Immature natural killer cell (primary cell): Measurements from ENCODE around the gene EIF4B. TPM values are rescaled to one million over a fixed set of nuclear protein-coding genes. Genes with fewer than 3 reads are reported as not detected.
"Not testable (repeated sequence)": the region's sequence is repeated elsewhere in the genome, so short reads cannot be mapped to it uniquely, and the experiment has no call there.

ENCODE experiments used
- DNase-seq, 3 donors: peaks; one replicate each; pipeline ENCODE4 v3.0.0; 2022; ENCODE audit warnings: mixed read lengths in 1 of 3
- H3K27ac Mint-ChIP-seq, 6 donors: one replicate each; pipeline ENCODE4 v1.8.0; 2020; ENCODE audit warnings: mixed read lengths in 6 of 6, mild to moderate bottlenecking in 5 of 6, inconsistent platforms in 4 of 6, moderate library complexity in 3 of 6
- H3K27me3 Mint-ChIP-seq, 3 donors: one replicate each; pipeline ENCODE4 v1.8.0; 2020 to 2021; ENCODE audit warnings: low read depth in 3 of 3, mild to moderate bottlenecking in 3 of 3, mixed read lengths in 3 of 3, moderate library complexity in 3 of 3, inconsistent platforms in 1 of 3
- H3K36me3 Mint-ChIP-seq, 3 donors: one replicate each; pipeline ENCODE4 v1.8.0; 2020; ENCODE audit warnings: mixed read lengths in 3 of 3, inconsistent platforms in 2 of 3, mild to moderate bottlenecking in 2 of 3
- H3K4me1 Mint-ChIP-seq, 2 donors: one replicate each; pipeline ENCODE4 v1.8.0; 2020; ENCODE audit warnings: inconsistent platforms in 2 of 2, mild to moderate bottlenecking in 2 of 2, mixed read lengths in 2 of 2, moderate library complexity in 1 of 2
- H3K4me3 Mint-ChIP-seq, 5 donors: one replicate each; pipeline ENCODE4 v1.8.0; 2020; ENCODE audit warnings: mild to moderate bottlenecking in 5 of 5, mixed read lengths in 5 of 5, inconsistent platforms in 3 of 5, moderate library complexity in 3 of 5
- H3K9me3 Mint-ChIP-seq, 6 donors: one replicate each; pipeline ENCODE4 v1.8.0; 2020; ENCODE audit warnings: mild to moderate bottlenecking in 6 of 6, mixed read lengths in 6 of 6, inconsistent platforms in 4 of 6, moderate library complexity in 3 of 6
- polyA plus RNA-seq, 3 donors: library from polyadenylated mRNA; unstranded; fragments of 300-500 nt; fragmentation: Illumina TruSeq; gene quantifications; one replicate each; pipeline ENCODE4 v1.2.3, GENCODE V29; 2021

The EIF4B gene
- polyA plus RNA-seq, 3 donors from 2014 or later, result 57.2 to 83.4 (median 69.2) TPM

DNA sequence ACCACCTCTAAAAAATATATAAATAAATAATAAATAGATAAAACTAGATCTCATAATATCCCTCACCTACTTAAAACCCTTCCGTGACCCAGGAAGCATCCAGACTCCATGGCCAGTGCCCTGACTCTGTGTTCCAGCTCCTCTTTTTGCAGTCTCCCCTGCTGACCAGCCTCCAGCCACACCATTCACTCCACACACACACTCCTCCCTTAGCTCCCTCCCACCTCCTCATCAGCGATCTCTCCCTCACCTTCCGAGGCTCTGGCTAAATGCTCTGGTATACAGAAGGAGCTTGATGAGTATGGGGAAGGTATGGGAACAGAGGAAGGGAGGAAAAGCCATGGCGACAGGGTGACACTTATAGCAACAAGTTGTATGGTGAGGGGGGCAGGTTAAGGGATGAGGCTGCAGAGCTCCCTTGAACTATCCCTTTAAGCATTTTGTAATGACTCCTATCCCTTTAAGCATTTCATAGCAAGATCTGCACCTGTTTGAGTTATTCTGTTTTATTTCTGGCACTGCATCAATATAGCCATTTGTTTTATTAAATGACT lies 26.1 kb upstream of the EIF4B start:
- DNase-seq, result no peak
- H3K9me3 Mint-ChIP-seq, result peaks cover 0 to 1% (median 0%) of the 10 kb centered on the region in 6 donors
- H3K27me3 Mint-ChIP-seq, result peaks cover 7 to 24% (median 9%) of the 10 kb centered on the region in 3 donors
- H3K27ac Mint-ChIP-seq, result no peak overlapping the region
- H3K4me1 Mint-ChIP-seq, result no peaks in the 10 kb centered on the region
- no peak overlapping the region for H3K4me3 Mint-ChIP-seq
- no peaks in the 10 kb centered on the region for H3K36me3 Mint-ChIP-seq

DNA sequence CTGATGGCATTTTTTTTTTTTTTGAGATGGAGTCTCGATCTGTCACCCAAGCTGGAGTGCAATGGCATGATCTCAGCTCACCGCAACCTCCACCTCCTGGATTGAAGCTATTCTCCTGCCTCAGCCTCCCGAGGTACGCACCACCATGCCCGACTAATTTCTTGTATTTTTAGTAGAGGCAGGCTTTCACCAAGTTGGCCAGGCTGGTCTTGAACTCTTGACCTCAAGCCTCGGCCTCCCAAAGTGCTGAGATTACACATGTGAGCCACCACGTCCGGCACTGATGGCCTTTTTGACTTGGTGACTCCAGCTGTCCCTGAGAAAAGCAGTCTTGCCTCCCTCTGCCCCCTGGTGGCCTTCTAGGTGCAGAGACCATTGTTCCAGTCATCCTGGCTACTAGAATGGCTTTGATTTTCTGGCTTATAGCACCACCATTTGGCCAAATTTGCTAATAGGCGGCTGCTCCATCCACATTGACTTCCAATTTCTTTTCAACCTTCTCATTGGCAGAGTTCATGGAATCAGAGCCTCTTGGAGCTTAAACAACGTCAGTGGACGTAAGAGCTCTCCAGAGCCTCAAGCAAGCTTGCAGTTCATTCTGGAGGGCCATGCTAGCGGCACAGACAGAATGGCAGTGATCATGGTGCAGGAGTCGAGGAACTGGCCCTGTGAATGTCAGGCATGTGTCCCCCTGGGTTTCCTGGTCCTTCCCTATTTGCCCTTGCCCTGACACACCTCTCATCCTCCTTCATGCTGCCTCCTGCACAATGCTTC lies 25.4 kb upstream of the EIF4B start:
- H3K9me3 Mint-ChIP-seq, result peaks cover 0 to 1% (median 0%) of the 10 kb centered on the region in 6 donors
- H3K4me1 Mint-ChIP-seq, result no peaks in the 10 kb centered on the region
- no peak overlapping the region for H3K4me3 Mint-ChIP-seq
- no peaks in the 10 kb centered on the region for H3K36me3 Mint-ChIP-seq
- no peak overlapping the region for H3K27ac Mint-ChIP-seq
- DNase-seq, result peak; percentile 69 to 81 (median 75)
- H3K27me3 Mint-ChIP-seq, result peaks cover 7 to 24% (median 9%) of the 10 kb centered on the region in 3 donors

DNA sequence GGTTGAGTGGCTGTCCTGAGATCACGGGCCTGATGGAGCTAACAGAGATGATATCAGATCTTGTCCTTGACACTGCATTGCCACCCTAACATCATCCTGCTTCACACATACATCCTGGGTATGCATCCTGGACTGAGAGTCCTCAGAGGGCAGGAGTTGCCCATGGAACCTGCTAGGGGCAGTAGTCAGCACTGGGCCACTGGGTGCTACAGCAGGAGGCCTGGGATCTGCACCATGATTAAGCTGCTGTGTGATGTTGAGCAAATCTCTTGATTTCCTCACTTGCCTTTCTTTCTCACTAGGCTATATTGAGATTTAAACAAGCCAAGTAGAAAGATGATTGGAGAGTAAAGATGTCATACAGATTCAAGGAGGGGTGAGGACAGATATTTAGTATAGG lies 22.1 kb upstream of the EIF4B start:
- Mint-ChIP-seq H3K36me3 (no peaks in the 10 kb centered on the region), H3K4me1 (no peaks in the 10 kb centered on the region)

DNA sequence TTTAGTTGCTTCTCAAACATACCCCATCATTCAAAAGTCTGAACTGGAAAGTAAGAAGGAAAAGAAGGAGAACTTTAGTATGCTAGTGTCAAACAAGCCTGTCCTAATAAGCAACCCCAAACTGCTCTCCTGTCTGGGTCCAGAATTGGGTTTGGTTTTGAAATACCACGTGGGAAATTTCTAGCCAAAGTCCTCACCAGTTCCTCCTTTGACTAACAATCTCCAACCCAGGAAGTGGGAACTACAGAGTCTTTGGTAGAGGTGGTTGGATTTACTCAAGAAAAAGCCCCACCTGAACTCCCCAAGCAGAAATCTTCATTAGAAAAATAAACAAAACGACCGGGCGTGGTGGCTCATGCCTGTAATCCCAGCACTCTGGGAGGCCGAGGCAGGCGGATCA lies 17.4 kb upstream of the EIF4B start:
- Mint-ChIP-seq H3K27me3 (peaks cover 0 to 11% (median 4%) of the 10 kb centered on the region in 3 donors), H3K36me3 (no peaks in the 10 kb centered on the region), H3K9me3 (no peaks in the 10 kb centered on the region), H3K4me3 (no peak overlapping the region), H3K4me1 (no peaks in the 10 kb centered on the region), H3K27ac (no peak overlapping the region)
- DNase-seq, result no peak

More for the DNA sequence above, 22.1 kb upstream of the EIF4B start:
- DNase-seq, result no peak
- no peak overlapping the region for H3K4me3 Mint-ChIP-seq
- H3K9me3 Mint-ChIP-seq, result no peaks in the 10 kb centered on the region
- H3K27me3 Mint-ChIP-seq, result peaks cover 3 to 11% (median 8%) of the 10 kb centered on the region in 3 donors
- H3K27ac Mint-ChIP-seq, result no peak overlapping the region

GRCh38 chr12:52990206-52990605 lies 16.1 kb upstream of the EIF4B start:
- no peak for DNase-seq
- no peaks in the 10 kb centered on the region for H3K9me3 Mint-ChIP-seq
- no peak overlapping the region for H3K4me3 Mint-ChIP-seq
- H3K27me3 Mint-ChIP-seq, result peaks cover 0 to 11% (median 0%) of the 10 kb centered on the region in 3 donors
- no peaks in the 10 kb centered on the region for H3K4me1 Mint-ChIP-seq
- no peak overlapping the region for H3K27ac Mint-ChIP-seq
- no peaks in the 10 kb centered on the region for H3K36me3 Mint-ChIP-seq

DNA sequence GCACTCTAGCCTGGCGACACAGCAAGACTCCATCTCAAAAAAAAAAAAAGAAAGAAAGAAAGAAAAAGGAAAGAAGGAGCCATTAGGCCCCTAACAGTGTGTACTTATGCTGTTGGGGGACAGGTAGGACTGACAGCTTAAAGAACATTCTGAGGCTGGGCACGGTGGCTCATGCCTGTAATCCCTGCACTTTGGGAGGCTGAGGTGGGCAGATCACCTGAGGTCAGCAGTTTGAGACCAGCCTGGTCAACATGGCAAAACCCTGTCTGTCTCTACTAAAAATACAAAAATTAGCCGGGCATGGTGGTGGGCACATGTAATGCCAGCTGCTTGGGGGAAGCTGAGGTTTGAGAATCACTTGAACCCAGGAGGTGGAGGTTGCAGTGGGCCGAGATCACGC lies 14.0 kb upstream of the EIF4B start:
- H3K27ac Mint-ChIP-seq, H3K4me3 Mint-ChIP-seq, H3K27me3 Mint-ChIP-seq, H3K36me3 Mint-ChIP-seq, H3K4me1 Mint-ChIP-seq, DNase-seq, H3K9me3 Mint-ChIP-seq: not testable (repeated sequence)

DNA sequence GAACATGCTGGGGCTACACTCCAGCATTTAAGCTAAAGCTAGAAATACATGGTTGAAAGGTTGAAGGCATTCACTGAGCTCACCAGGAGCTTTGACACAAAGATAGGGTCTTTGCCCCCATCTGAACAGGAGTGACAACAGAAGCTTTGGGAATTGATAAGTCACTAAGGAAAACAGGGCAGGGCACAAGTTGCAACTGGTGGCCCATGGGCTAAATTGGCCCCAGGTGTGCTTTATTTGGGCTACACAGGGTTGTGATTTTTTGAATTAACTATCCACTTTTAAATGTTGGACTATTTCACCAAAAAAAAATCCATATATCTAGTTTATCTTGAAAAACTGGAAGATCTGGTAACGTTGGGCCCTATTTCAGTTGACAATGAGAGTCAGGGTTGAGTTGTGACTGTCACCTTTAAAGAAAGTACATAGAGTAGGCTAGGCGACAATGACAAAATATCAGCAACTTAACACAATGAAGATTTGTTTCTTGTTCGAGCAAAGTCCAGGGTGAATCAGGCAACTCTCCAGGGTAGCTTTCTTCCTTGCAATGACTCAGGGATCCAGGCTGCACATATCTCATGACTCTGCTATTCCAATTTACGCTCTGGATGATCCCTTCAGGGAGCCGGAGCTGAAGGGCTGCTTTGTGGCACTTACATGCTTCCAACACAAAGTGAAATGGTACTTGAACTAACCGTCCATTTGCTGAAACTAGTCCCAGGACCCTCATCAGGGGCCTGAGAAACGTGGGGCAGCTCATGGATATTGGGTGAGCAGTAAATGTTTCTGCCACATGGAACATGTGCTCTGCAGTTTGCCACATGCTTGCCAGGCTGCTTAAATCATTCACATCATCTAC lies 13.3 kb upstream of the EIF4B start:
- Mint-ChIP-seq H3K27me3 (peaks cover 0 to 7% (median under 1%) of the 10 kb centered on the region in 3 donors), H3K4me1 (no peaks in the 10 kb centered on the region), H3K27ac (no peak overlapping the region), H3K36me3 (no peaks in the 10 kb centered on the region), H3K4me3 (no peak overlapping the region), H3K9me3 (no peaks in the 10 kb centered on the region)
- no peak for DNase-seq

DNA sequence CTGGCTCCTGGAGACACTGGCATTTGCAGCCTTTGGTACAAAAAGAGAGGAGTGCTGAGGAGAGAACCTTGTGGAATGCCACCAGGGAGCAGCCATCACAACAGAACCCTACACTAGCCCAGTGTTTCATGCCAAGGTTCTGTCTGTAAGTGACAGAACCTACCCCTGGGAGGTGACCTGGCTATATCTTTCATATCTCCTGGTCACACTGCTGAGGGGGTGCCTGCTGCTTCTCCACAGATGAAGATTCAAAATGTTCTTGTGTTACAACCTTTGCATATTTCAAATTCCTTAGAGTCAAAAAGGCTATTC lies 12.7 kb upstream of the EIF4B start:
- H3K4me1 Mint-ChIP-seq, result no peaks in the 10 kb centered on the region
- peaks cover 0 to 7% (median 2%) of the 10 kb centered on the region in 3 donors for H3K27me3 Mint-ChIP-seq
- DNase-seq, result no peak
- no peak overlapping the region for H3K4me3 Mint-ChIP-seq
- H3K36me3 Mint-ChIP-seq, result no peaks in the 10 kb centered on the region
- no peak overlapping the region for H3K27ac Mint-ChIP-seq
- H3K9me3 Mint-ChIP-seq, result no peaks in the 10 kb centered on the region

- Mint-ChIP-seq H3K36me3 (no peaks in the 10 kb centered on the region), H3K27me3 (peaks cover 14 to 22% (median 22%) of the 10 kb centered on the region in 3 donors), H3K4me1 (peaks cover 32 to 35% of the 10 kb centered on the region in 2 donors), H3K27ac (peak overlapping the region in 3 of 6 donors; percentile 42 to 98 (median 81)), H3K9me3 (no peaks in the 10 kb centered on the region), H3K4me3 (peak overlapping the region in 4 of 5 donors; percentile 1 to 79 (median 34))
- DNase-seq, result no peak
Measured at GRCh38 chr12:53004178-53004577, 2.1 kb upstream of the EIF4B start.

DNA sequence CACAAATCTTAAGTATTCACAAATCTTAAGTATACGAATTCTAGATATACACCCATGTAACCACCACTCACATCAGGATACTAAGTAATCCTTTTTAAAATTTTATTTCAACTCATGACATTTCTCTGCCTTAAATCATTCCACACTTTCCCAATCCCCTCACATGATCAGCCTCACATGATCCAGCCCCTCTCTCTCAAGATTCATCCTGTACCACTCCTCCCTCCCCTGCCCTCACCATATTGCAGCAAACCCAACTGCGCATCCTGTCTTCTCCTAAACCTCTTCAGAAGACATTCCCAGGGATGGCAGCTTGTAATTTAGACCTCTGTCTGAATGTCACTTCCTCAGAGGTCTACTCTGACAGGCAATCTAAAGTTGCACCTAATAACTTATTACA lies 1.7 kb upstream of the EIF4B start:
- Mint-ChIP-seq H3K36me3 (no peaks in the 10 kb centered on the region), H3K27ac (peak overlapping the region in 5 of 6 donors; percentile 40 to 98 (median 48)), H3K4me1 (peaks cover 36 to 38% of the 10 kb centered on the region in 2 donors), H3K4me3 (peak overlapping the region; percentile 24 to 79 (median 76)), H3K27me3 (peaks cover 14 to 22% (median 19%) of the 10 kb centered on the region in 3 donors), H3K9me3 (no peaks in the 10 kb centered on the region)
- DNase-seq, result no peak

DNA sequence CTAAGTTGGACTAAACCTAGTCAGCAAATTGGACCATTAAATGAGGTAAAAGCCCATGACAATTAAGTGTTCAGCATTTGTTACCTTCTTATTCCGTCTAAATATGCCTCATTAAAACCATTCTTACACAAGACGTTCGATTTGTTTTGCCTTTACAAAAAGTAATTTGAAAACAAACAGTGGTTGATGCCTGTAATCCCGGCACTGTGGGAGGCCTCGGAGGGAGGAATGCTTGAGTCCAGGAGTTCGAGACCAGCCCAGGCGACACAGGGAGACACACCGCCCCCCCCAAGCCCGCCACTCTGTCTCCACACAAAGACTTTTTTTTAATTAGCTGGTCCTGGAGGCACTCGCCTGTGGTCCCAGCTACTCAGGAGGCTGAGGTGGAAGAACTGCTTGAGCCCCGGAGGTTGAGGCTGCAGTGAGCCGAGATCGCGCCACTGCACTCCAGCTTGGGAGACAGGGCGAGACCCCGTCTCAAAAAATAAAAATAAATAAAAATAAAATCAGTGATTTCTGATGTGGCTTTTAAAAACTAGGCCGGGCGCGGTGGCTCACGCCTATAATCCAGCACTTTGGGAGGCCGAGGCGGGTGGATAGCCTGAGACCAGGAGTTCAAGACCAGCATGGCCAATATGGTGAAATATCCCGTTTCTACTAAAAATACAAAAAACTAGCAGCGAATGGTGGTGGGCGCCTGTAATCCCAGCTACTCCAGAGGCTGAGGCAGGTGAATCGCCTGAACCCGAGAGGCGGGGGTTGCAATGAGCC lies 856 bp upstream of the EIF4B start:
- Mint-ChIP-seq H3K27me3 (peaks cover 11 to 22% (median 16%) of the 10 kb centered on the region in 3 donors), H3K27ac (peak overlapping the region; percentile 97 to 99 (median 98)), H3K9me3 (no peaks in the 10 kb centered on the region), H3K4me3 (peak overlapping the region; percentile 97 to 100 (median 98)), H3K4me1 (peaks cover 44 to 45% of the 10 kb centered on the region in 2 donors), H3K36me3 (no peaks in the 10 kb centered on the region)
- no peak for DNase-seq

- peak; percentile 68 to 76 (median 72) for DNase-seq
- H3K36me3 Mint-ChIP-seq, result no peaks in the 10 kb centered on the region
- H3K4me1 Mint-ChIP-seq, result peaks cover 58 to 59% of the 10 kb centered on the region in 2 donors
- H3K9me3 Mint-ChIP-seq, result no peaks in the 10 kb centered on the region
- H3K27ac Mint-ChIP-seq, result peak overlapping the region; percentile 97 to 99 (median 98)
- H3K27me3 Mint-ChIP-seq, result peaks cover 11 to 16% (median 16%) of the 10 kb centered on the region in 3 donors
- peak overlapping the region; percentile 97 to 100 (median 98) for H3K4me3 Mint-ChIP-seq
Measured at GRCh38 chr12:53006810-53007309, 604 bp downstream of the EIF4B start.

DNA sequence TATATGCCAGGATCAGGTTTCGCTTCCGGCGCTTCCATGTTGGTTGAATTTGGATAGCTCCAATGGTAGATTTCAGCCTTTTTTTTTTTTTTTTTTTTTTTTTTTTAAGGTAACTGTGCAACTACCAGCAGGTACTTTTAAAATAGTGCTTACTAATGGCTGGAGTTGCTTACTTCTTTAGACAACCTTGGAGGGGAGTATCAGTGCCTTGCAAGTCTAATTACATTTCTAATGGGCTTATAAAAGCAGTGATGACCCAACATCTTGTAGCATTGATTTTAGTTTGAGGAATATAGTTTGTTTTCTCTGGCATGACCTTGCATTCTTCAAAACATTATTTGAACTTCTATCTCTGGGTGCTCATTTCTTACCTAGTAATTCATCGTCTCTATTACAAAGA lies 1.1 kb downstream of the EIF4B start:
- Mint-ChIP-seq H3K27ac (peak overlapping the region; percentile 97 to 99 (median 98)), H3K27me3 (peaks cover 11 to 16% (median 16%) of the 10 kb centered on the region in 3 donors), H3K9me3 (no peaks in the 10 kb centered on the region), H3K4me1 (peaks cover 61% of the 10 kb centered on the region in 2 donors), H3K4me3 (peak overlapping the region; percentile 97 to 100 (median 98)), H3K36me3 (no peaks in the 10 kb centered on the region)
- no peak for DNase-seq
